ENCODE results near the gene AADACL2.
"Not testable (repeated sequence)": the region's sequence is repeated elsewhere in the genome, so short reads cannot be mapped to it uniquely, and the experiment has no call there.

The AADACL2 gene

GRCh38 chr3:151766454-151766853 is 32.7 kb downstream of the AADACL2 start:
- peak; percentile 31 for DNase-seq (ENCODE audit: low read depth)

GRCh38 chr3:151768393-151768930 is 34.7 kb downstream of the AADACL2 start:
- no peak for DNase-seq (ENCODE audit: low read depth)

GRCh38 chr3:151769175-151769574 is 35.4 kb downstream of the AADACL2 start:
- DNase-seq (ENCODE audit: low read depth), result no peak

GRCh38 chr3:151770956-151771355 is 37.2 kb downstream of the AADACL2 start:
- DNase-seq (ENCODE audit: low read depth), result peak; percentile 16

- peak; percentile 24 for DNase-seq (ENCODE audit: low read depth)
These were observed 39.2 kb downstream of the AADACL2 start for GRCh38 chr3:151772825-151773480.

GRCh38 chr3:151774235-151774634 is 40.5 kb downstream of the AADACL2 start:
- no peak for DNase-seq (ENCODE audit: low read depth)

- no peak for DNase-seq (ENCODE audit: low read depth)
These were observed 41.2 kb downstream of the AADACL2 start for GRCh38 chr3:151774910-151775309.

- DNase-seq (ENCODE audit: low read depth), result no peak
These were observed 41.9 kb downstream of the AADACL2 start for GRCh38 chr3:151775314-151776258.

- DNase-seq (ENCODE audit: low read depth), result no peak
These were observed 42.6 kb downstream of the AADACL2 start for GRCh38 chr3:151776259-151776740.

- no peak for DNase-seq (ENCODE audit: low read depth)
These were observed 44.2 kb downstream of the AADACL2 start for GRCh38 chr3:151777880-151778279.

GRCh38 chr3:151787626-151788025 is 53.9 kb downstream of the AADACL2 start:
- no peak for DNase-seq (ENCODE audit: low read depth)

- no peak for DNase-seq (ENCODE audit: low read depth)
These were observed 54.7 kb downstream of the AADACL2 start for GRCh38 chr3:151788401-151788800.

GRCh38 chr3:151789853-151790463 is 56.2 kb downstream of the AADACL2 start:
- DNase-seq (ENCODE audit: low read depth), result no peak

GRCh38 chr3:151790763-151791162 is 57.0 kb downstream of the AADACL2 start:
- DNase-seq (ENCODE audit: low read depth), result not testable (repeated sequence)

- no peak for DNase-seq (ENCODE audit: low read depth)
These were observed 58.7 kb downstream of the AADACL2 start for GRCh38 chr3:151792411-151792810.

GRCh38 chr3:151793636-151794035 is 59.9 kb downstream of the AADACL2 start:
- no peak for DNase-seq (ENCODE audit: low read depth)

GRCh38 chr3:151794080-151794479 is 60.4 kb downstream of the AADACL2 start:
- DNase-seq (ENCODE audit: low read depth), result no peak

- DNase-seq (ENCODE audit: low read depth), result peak; percentile 87
These were observed 61.5 kb downstream of the AADACL2 start for GRCh38 chr3:151795276-151795675.

GRCh38 chr3:151796105-151796680 is 62.5 kb downstream of the AADACL2 start:
- DNase-seq (ENCODE audit: low read depth), result peak; percentile 63

GRCh38 chr3:151798466-151798865 is 64.7 kb downstream of the AADACL2 start:
- DNase-seq (ENCODE audit: low read depth), result peak; percentile 82

GRCh38 chr3:151800431-151800830 is 66.7 kb downstream of the AADACL2 start:
- DNase-seq (ENCODE audit: low read depth), result peak; percentile 16

- no peak for DNase-seq (ENCODE audit: low read depth)
These were observed 70.5 kb downstream of the AADACL2 start for GRCh38 chr3:151804267-151804666.
